Thymus (tissue), 11 donors: Measurements from ENCODE around the gene TBC1D2B. TPM values are rescaled to one million over a fixed set of nuclear protein-coding genes. Genes with fewer than 3 reads are reported as not detected.
"Not testable (repeated sequence)": the region's sequence is repeated elsewhere in the genome, so short reads cannot be mapped to it uniquely, and the experiment has no call there.

Experiments used
- DNase-seq, 9 donors: peaks; one replicate each; pipeline ENCODE4 v3.0.0-alpha.2; 2013; ENCODE audit warnings: low spot score in 9 of 9, low read depth in 6 of 9, missing footprints in 1 of 9
- H3K27ac ChIP-seq, 2 donors: one replicate each; pipeline ENCODE4 v1.5.1; 2013; ENCODE audit warnings: control low read depth in 1 of 2, low read depth in 1 of 2, low read length in 1 of 2, mild to moderate bottlenecking in 1 of 2, moderate library complexity in 1 of 2
- H3K27me3 ChIP-seq, 2 donors: one replicate each; pipeline ENCODE4 v1.5.1; 2013; ENCODE audit warnings: low read length in 1 of 2; ENCODE audit not compliant: control insufficient read depth in 2 of 2, insufficient read depth in 1 of 2
- H3K36me3 ChIP-seq, 2 donors: one replicate each; pipeline ENCODE4 v1.5.1; 2013; ENCODE audit warnings: low read length in 1 of 2, mild to moderate bottlenecking in 1 of 2, moderate library complexity in 1 of 2; ENCODE audit not compliant: control insufficient read depth in 2 of 2, insufficient read depth in 2 of 2
- H3K4me1 ChIP-seq, 2 donors: one replicate each; pipeline ENCODE4 v1.5.1; 2013; ENCODE audit warnings: low read length in 2 of 2; ENCODE audit not compliant: control insufficient read depth in 2 of 2, insufficient read depth in 2 of 2
- H3K4me3 ChIP-seq, 2 donors: one replicate each; pipeline ENCODE4 v1.5.1; 2013; ENCODE audit warnings: low read length in 2 of 2, control low read depth in 1 of 2, mild to moderate bottlenecking in 1 of 2
- H3K9me3 ChIP-seq, 2 donors: one replicate each; pipeline ENCODE4 v1.5.1; 2013; ENCODE audit warnings: low read length in 1 of 2, mild to moderate bottlenecking in 1 of 2; ENCODE audit not compliant: control insufficient read depth in 2 of 2, insufficient read depth in 1 of 2
- WGBS: extraction: QIAGEN DNeasy Blood & Tissue Kit; methylation state at CpG from one replicate; pipeline ENCODE4 v1.1.7; 2013; 5-methylcytosine and 5-hydroxymethylcytosine counted together
- polyA plus RNA-seq: library from polyadenylated mRNA; stranded (reverse); fragments of 200-250 nt; gene quantifications from one replicate; pipeline ENCODE4 v1.2.3, GENCODE V29; 2013
- total RNA-seq: library from RNA; stranded (reverse); fragments of 120-200 nt; gene quantifications from one replicate; pipeline ENCODE4 v1.2.4, GENCODE V29; 2013
- donor health status: healthy.

Gene TBC1D2B
- total and polyA plus RNA-seq, 2 donors = 20.0 to 32.7 TPM

GRCh38 chr15:77953926-77954325 lies 123.6 kb downstream of the TBC1D2B start:
- H3K27me3 ChIP-seq, H3K4me1 ChIP-seq, H3K9me3 ChIP-seq, H3K27ac ChIP-seq, H3K36me3 ChIP-seq, DNase-seq, H3K4me3 ChIP-seq: not testable (repeated sequence)
- WGBS = 27% methylated on average over 5 of the region's 5 CpGs

DNA sequence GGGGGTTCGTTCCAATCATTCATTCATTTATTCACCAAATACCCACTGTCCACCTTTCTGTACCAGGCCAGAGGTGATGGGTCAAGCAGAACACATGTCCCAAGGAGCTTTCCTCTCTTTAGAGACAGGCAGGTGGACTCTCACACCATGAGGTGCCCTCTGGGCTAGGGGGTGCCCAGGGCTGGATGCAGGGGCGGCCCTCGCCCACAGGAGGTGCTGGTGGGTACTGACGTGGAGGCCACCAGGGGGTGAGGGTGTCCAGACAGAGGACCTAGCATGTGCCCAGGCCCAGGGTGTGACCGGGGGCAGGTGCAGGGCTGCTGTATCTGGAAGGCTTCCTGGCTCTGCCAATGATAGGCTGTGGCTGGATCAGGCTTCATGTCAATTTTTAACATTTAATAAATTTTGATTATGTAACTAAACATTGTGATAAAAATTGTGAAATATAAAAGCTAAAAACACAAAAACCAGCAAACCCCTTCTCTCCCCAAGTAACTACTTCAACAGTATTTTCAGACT lies 124.5 kb downstream of the TBC1D2B start:
- H3K27ac ChIP-seq, H3K4me1 ChIP-seq, H3K4me3 ChIP-seq, DNase-seq, H3K27me3 ChIP-seq, H3K9me3 ChIP-seq, H3K36me3 ChIP-seq: not testable (repeated sequence)
- WGBS = 97% methylated on average over 4 of the region's 5 CpGs

GRCh38 chr15:77951105-77951786 lies 126.3 kb downstream of the TBC1D2B start:
- not testable (repeated sequence) for H3K9me3 ChIP-seq, H3K36me3 ChIP-seq, H3K27me3 ChIP-seq, H3K27ac ChIP-seq, DNase-seq, H3K4me3 ChIP-seq, H3K4me1 ChIP-seq
- 95% methylated on average over 4 of the region's 5 CpGs for WGBS

GRCh38 chr15:77950470-77950869 lies 127.0 kb downstream of the TBC1D2B start:
- not testable (repeated sequence) for H3K36me3 ChIP-seq, H3K27ac ChIP-seq, H3K9me3 ChIP-seq, DNase-seq, H3K4me1 ChIP-seq, H3K4me3 ChIP-seq, H3K27me3 ChIP-seq
- 100% methylated on average over 1 of the region's 2 CpGs for whole genome bisulfite sequencing

DNA sequence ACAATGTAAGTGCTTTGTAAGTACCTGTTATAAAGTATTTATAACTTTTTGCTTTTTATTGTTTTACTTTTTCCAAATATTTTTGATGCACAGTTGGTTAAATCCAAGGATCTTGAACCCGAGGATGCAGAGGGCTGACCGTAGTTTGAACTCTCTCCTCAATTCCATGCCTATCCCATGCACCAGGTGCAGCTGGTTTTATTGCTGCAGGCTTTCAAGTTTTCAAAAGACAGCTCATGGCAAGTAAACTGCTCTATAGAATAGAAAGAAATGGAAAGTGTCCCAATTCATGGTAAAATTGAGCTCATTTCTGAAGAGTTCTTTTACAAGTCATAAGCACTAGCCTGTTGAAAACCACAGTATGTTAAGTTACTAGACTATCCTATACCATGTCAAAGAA lies 131.9 kb downstream of the TBC1D2B start:
- Histone ChIP-seq H3K4me1 (peaks cover 0 to 6% of the 10 kb centered on the region in 2 donors), H3K27ac (no peak overlapping the region), H3K9me3 (no peaks in the 10 kb centered on the region), H3K4me3 (no peak overlapping the region), H3K36me3 (no peaks in the 10 kb centered on the region), H3K27me3 (peaks cover 0 to 10% of the 10 kb centered on the region in 2 donors)
- 96% methylated on average over 2 of the region's 2 CpGs for WGBS
- no peak for DNase-seq

Other genes with a start within 250 kb of the TBC1D2B start
- gene SH2D7, start 14.8 kb upstream of the TBC1D2B start, total RNA-seq = 0.05 TPM
- 0.05 TPM for gene SH2D7, start 14.8 kb upstream of the TBC1D2B start, polyA plus RNA-seq
- gene CIB2, start 53.7 kb upstream of the TBC1D2B start, total RNA-seq = 50.6 TPM
- gene CIB2, start 53.7 kb upstream of the TBC1D2B start, polyA plus RNA-seq = 11.2 TPM
- gene IDH3A, start 71.7 kb upstream of the TBC1D2B start, total RNA-seq = 69.5 TPM
- 45.7 TPM for gene IDH3A, start 71.7 kb upstream of the TBC1D2B start, polyA plus RNA-seq
- 7.9 TPM for gene ACSBG1, start 156.9 kb upstream of the TBC1D2B start, total RNA-seq
- 1.1 TPM for gene ACSBG1, start 156.9 kb upstream of the TBC1D2B start, polyA plus RNA-seq
- gene DNAJA4, start 186.9 kb upstream of the TBC1D2B start, total RNA-seq = 6.2 TPM
- gene DNAJA4, start 186.9 kb upstream of the TBC1D2B start, polyA plus RNA-seq = 19.0 TPM
- 91.1 TPM for gene SKIC8, start 221.9 kb upstream of the TBC1D2B start, total RNA-seq
- 63.9 TPM for gene SKIC8, start 221.9 kb upstream of the TBC1D2B start, polyA plus RNA-seq